ENCODE results near the gene SSR4. TPM values are rescaled to one million over a fixed set of nuclear protein-coding genes. Genes with fewer than 3 reads are reported as not detected.

Gene SSR4
- total and polyA plus RNA-seq, 2 donors: 257 to 328 TPM

DNA sequence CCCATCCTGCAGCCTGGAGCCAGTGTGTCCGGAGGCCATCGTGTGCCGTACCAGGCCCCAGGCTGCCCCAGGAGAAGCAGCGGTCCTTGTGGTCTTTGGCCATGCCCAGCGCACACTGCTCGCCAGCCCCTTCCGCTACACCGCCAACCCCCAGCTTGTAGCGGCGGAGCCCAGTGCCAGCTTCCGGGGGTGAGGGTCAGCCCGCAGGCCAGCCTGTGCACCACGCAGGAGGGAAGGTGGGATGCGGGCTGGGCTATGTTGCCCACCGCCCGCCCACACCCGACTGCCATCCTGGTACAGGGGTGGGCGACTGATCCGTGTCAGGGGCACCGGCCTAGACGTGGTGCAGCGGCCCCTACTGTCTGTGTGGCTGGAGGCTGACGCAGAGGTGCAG lies 21.3 kb upstream of the SSR4 start:
- no peaks in the 10 kb centered on the region for H3K36me3 ChIP-seq (ENCODE audit: control insufficient read depth in 2 of 2, insufficient read depth in 2 of 2, low read length in 1 of 2)
- DNase-seq (ENCODE audit: low read depth in 6 of 9, low spot score in 9 of 9): no peak
- 97% methylated on average over 23 of the region's 23 CpGs for WGBS
- H3K4me1 ChIP-seq (ENCODE audit: control insufficient read depth in 2 of 2, insufficient read depth in 2 of 2, low read length in 2 of 2): no peaks in the 10 kb centered on the region
- H3K27ac ChIP-seq (ENCODE audit: low read depth in 1 of 2, low read length in 1 of 2): no peak overlapping the region
- H3K4me3 ChIP-seq (ENCODE audit: low read length in 2 of 2): no peak overlapping the region
- H3K27me3 ChIP-seq (ENCODE audit: control insufficient read depth in 2 of 2, insufficient read depth in 1 of 2, low read length in 1 of 2): peaks cover 0 to 5% of the 10 kb centered on the region in 2 donors
- H3K9me3 ChIP-seq (ENCODE audit: control insufficient read depth in 2 of 2, insufficient read depth in 1 of 2, low read length in 1 of 2): no peaks in the 10 kb centered on the region

DNA sequence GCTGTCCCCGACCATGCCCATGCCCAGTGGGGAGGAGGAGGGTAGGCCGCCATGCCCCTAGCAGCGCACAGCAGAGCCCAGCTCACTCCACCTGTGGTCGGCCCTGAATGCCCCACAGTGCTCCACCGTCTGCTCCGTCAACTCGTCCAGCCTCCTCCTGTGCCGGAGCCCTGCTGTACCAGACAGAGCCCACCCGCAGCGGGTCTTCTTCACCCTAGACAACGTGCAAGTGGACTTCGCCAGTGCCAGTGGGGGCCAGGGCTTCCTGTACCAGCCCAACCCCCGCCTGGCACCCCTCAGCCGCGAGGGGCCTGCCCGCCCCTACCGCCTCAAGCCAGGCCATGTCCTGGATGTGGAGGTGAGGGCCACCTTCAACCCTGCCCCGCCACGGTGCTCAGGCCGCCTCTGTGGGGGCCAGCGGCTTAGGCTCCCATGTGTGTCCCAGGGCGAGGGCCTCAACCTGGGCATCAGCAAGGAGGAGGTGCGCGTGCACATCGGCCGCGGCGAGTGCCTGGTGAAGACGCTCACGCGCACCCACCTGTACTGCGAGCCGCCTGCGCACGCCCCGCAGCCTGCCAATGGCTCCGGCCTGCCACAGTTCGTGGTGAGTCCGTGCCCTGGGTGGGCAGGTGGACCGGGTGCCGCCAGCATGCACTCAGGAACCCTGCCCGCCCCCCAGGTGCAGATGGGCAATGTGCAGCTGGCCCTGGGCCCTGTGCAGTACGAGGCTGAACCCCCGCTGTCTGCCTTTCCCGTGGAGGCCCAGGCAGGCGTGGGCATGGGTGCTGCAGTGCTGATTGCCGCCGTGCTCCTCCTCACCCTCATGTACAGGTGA lies 20.5 kb upstream of the SSR4 start:
- no peak overlapping the region for H3K4me3 ChIP-seq (ENCODE audit: low read length in 2 of 2)
- peaks cover 0 to 5% of the 10 kb centered on the region in 2 donors for H3K27me3 ChIP-seq (ENCODE audit: control insufficient read depth in 2 of 2, insufficient read depth in 1 of 2, low read length in 1 of 2)
- H3K27ac ChIP-seq (ENCODE audit: low read depth in 1 of 2, low read length in 1 of 2): no peak overlapping the region
- DNase-seq (ENCODE audit: low read depth in 6 of 9, low spot score in 9 of 9): no peak
- no peaks in the 10 kb centered on the region for H3K4me1 ChIP-seq (ENCODE audit: control insufficient read depth in 2 of 2, insufficient read depth in 2 of 2, low read length in 2 of 2)
- no peaks in the 10 kb centered on the region for H3K36me3 ChIP-seq (ENCODE audit: control insufficient read depth in 2 of 2, insufficient read depth in 2 of 2, low read length in 1 of 2)
- WGBS: 94% methylated on average over 48 of the region's 48 CpGs
- H3K9me3 ChIP-seq (ENCODE audit: control insufficient read depth in 2 of 2, insufficient read depth in 1 of 2, low read length in 1 of 2): no peaks in the 10 kb centered on the region

DNA sequence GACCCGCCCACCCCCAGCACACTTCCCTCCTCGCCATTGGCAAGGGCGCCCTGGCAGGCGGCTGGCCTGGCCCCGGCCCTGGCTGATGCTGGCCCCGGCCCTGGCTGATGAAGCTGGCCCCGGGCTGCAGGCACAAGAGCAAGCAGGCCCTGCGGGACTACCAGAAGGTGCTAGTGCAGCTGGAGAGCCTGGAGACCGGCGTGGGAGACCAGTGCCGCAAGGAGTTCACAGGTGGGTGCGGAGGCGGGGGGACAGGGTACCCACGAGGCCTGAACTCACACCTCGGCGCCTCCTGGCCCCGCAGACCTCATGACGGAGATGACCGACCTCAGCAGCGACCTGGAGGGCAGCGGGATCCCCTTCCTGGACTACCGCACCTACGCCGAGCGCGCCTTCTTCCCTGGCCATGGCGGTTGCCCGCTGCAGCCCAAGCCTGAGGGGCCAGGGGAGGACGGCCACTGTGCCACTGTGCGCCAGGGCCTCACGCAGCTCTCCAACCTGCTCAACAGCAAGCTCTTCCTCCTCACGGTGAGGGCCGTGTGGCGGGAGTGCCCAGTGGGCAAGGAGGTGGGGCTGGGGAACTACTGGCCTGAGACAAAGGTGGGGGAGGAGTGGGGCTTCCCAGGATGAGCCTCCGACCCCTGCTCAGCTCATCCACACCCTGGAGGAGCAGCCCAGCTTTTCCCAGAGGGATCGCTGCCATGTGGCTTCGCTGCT lies 19.7 kb upstream of the SSR4 start:
- Histone ChIP-seq H3K4me1 (ENCODE audit: control insufficient read depth in 2 of 2, insufficient read depth in 2 of 2, low read length in 2 of 2) (no peaks in the 10 kb centered on the region), H3K9me3 (ENCODE audit: control insufficient read depth in 2 of 2, insufficient read depth in 1 of 2, low read length in 1 of 2) (no peaks in the 10 kb centered on the region), H3K27ac (ENCODE audit: low read depth in 1 of 2, low read length in 1 of 2) (no peak overlapping the region), H3K36me3 (ENCODE audit: control insufficient read depth in 2 of 2, insufficient read depth in 2 of 2, low read length in 1 of 2) (no peaks in the 10 kb centered on the region), H3K27me3 (ENCODE audit: control insufficient read depth in 2 of 2, insufficient read depth in 1 of 2, low read length in 1 of 2) (peaks cover 0 to 8% of the 10 kb centered on the region in 2 donors), H3K4me3 (ENCODE audit: low read length in 2 of 2) (no peak overlapping the region)
- WGBS: 93% methylated on average over 36 of the region's 37 CpGs
- DNase-seq (ENCODE audit: low read depth in 6 of 9, low spot score in 9 of 9): no peak

DNA sequence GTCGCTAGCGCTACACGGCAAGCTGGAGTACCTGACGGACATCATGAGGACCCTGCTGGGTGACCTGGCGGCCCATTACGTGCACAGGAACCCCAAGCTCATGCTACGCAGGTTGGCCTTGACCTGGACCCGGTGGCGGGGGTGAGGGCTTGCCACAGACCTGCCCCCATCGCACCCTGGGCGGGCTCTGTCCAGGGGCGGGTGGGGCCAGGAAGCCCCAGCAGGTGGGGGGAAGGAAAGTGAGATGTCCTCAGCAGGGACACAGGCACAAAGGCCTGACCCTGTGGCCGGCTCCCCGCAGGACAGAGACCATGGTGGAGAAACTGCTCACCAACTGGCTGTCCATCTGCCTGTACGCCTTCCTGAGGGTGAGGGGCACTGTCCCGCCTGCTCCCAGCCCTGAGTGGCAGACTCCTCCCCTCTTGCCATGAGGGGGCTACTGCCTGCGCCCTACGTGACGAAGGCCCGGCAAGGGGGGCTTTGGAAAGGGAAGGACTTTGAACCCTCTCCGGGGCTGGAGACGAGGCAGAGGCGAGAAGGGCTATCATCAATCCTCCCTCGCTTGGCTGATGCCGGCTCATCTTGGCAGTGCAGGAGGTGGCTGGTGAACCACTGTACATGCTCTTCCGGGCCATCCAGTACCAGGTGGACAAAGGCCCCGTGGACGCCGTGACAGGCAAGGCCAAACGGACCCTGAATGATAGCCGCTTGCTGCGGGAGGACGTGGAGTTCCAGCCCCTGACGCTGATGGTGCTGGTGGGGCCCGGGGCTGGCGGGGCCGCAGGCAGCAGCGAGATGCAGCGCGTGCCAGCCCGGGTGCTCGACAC lies 19.0 kb upstream of the SSR4 start:
- Histone ChIP-seq H3K36me3 (ENCODE audit: control insufficient read depth in 2 of 2, insufficient read depth in 2 of 2, low read length in 1 of 2) (no peaks in the 10 kb centered on the region), H3K9me3 (ENCODE audit: control insufficient read depth in 2 of 2, insufficient read depth in 1 of 2, low read length in 1 of 2) (no peaks in the 10 kb centered on the region), H3K27me3 (ENCODE audit: control insufficient read depth in 2 of 2, insufficient read depth in 1 of 2, low read length in 1 of 2) (peaks cover 0 to 16% of the 10 kb centered on the region in 2 donors), H3K4me3 (ENCODE audit: low read length in 2 of 2) (no peak overlapping the region), H3K27ac (ENCODE audit: low read depth in 1 of 2, low read length in 1 of 2) (no peak overlapping the region), H3K4me1 (ENCODE audit: control insufficient read depth in 2 of 2, insufficient read depth in 2 of 2, low read length in 2 of 2) (no peaks in the 10 kb centered on the region)
- WGBS: 93% methylated on average over 42 of the region's 42 CpGs
- DNase-seq (ENCODE audit: low read depth in 6 of 9, low spot score in 9 of 9): no peak

DNA sequence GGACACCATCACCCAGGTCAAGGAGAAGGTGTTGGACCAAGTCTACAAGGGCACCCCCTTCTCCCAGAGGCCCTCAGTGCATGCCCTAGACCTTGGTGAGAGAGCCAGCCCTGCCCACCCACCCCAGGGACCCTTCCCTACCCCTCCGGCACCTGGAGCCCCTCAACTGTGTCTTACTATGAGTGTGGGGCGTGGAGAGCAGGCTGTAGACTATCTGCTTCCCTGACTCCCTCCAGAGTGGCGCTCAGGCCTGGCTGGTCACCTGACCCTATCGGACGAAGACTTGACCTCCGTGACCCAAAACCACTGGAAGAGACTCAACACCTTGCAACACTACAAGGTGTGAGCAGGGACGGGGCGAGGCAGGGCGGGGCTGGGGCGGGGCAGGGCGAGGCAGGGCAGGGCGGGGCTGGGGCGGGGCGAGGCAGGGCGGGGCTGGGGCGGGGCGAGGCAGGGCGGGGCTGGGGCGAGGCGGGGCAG lies 18.3 kb upstream of the SSR4 start:
- DNase-seq (ENCODE audit: low read depth in 6 of 9, low spot score in 9 of 9): no peak
- Histone ChIP-seq H3K27ac (ENCODE audit: low read depth in 1 of 2, low read length in 1 of 2) (no peak overlapping the region), H3K36me3 (ENCODE audit: control insufficient read depth in 2 of 2, insufficient read depth in 2 of 2, low read length in 1 of 2) (no peaks in the 10 kb centered on the region), H3K4me1 (ENCODE audit: control insufficient read depth in 2 of 2, insufficient read depth in 2 of 2, low read length in 2 of 2) (no peaks in the 10 kb centered on the region), H3K4me3 (ENCODE audit: low read length in 2 of 2) (no peak overlapping the region), H3K27me3 (ENCODE audit: control insufficient read depth in 2 of 2, insufficient read depth in 1 of 2, low read length in 1 of 2) (peaks cover 0 to 22% of the 10 kb centered on the region in 2 donors), H3K9me3 (ENCODE audit: control insufficient read depth in 2 of 2, insufficient read depth in 1 of 2, low read length in 1 of 2) (no peaks in the 10 kb centered on the region)
- WGBS: 92% methylated on average over 16 of the region's 20 CpGs

DNA sequence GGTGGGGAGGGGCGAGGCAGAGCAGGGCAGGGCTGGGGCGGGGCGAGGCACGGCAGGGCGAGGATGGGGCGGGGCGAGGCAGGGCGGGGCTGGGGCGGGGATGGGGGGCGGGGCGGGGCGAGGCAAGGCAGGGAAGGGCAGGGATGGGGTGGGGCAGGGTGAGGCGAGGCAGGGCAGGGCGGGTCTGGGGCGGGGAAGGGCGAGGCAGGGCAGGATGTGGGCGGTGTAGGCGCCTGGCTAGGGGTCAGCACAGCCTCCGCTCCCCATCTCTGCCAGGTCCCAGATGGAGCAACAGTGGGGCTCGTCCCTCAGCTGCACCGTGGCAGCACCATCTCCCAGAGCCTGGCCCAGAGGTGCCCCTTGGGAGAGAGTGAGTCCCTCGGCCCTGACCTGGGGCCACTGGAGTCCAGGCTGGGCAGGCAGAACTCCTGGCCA lies 17.8 kb upstream of the SSR4 start:
- Histone ChIP-seq H3K9me3 (ENCODE audit: control insufficient read depth in 2 of 2, insufficient read depth in 1 of 2, low read length in 1 of 2) (no peaks in the 10 kb centered on the region), H3K36me3 (ENCODE audit: control insufficient read depth in 2 of 2, insufficient read depth in 2 of 2, low read length in 1 of 2) (no peaks in the 10 kb centered on the region), H3K27ac (ENCODE audit: low read depth in 1 of 2, low read length in 1 of 2) (no peak overlapping the region), H3K4me3 (ENCODE audit: low read length in 2 of 2) (no peak overlapping the region), H3K4me1 (ENCODE audit: control insufficient read depth in 2 of 2, insufficient read depth in 2 of 2, low read length in 2 of 2) (no peaks in the 10 kb centered on the region), H3K27me3 (ENCODE audit: control insufficient read depth in 2 of 2, insufficient read depth in 1 of 2, low read length in 1 of 2) (peaks cover 0 to 27% of the 10 kb centered on the region in 2 donors)
- 95% methylated on average over 9 of the region's 22 CpGs for WGBS
- no peak for DNase-seq (ENCODE audit: low read depth in 6 of 9, low spot score in 9 of 9)

DNA sequence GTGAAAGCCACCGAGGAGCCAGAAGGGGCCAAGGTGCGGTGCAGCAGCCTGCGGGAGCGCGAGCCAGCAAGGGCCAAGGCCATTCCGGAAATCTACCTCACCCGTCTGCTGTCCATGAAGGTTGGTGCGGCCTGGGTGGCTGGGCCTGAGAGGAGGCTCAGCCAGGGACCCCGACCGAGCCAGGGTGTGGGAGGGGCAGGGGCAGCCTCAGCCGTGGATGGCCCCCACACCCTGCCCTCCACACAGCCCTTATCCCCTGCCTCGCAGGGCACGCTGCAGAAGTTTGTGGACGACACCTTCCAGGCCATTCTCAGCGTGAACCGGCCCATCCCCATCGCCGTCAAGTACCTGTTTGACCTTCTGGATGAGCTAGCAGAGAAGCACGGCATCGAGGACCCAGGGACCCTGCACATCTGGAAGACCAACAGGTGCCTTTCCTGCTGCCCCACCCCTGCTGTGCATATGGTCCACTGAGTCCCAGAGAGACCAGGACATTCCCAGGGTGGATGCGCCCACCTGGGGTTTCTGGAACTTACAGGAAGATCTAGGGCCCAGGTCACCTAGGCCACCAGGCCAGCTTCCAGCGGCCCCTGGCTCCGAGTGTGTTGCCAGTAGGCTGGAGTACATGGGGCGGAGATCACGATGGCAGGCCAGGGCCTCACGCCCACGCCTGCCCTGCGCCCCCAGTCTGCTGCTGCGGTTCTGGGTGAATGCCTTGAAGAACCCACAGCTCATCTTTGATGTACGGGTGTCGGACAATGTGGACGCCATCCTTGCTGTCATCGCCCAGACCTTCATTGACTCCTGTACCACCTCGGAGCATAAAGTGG lies 17.0 kb upstream of the SSR4 start:
- peaks cover 0 to 30% of the 10 kb centered on the region in 2 donors for H3K27me3 ChIP-seq (ENCODE audit: control insufficient read depth in 2 of 2, insufficient read depth in 1 of 2, low read length in 1 of 2)
- H3K4me3 ChIP-seq (ENCODE audit: low read length in 2 of 2): no peak overlapping the region
- H3K27ac ChIP-seq (ENCODE audit: low read depth in 1 of 2, low read length in 1 of 2): no peak overlapping the region
- 94% methylated on average over 34 of the region's 34 CpGs for WGBS
- no peaks in the 10 kb centered on the region for H3K36me3 ChIP-seq (ENCODE audit: control insufficient read depth in 2 of 2, insufficient read depth in 2 of 2, low read length in 1 of 2)
- DNase-seq (ENCODE audit: low read depth in 6 of 9, low spot score in 9 of 9): no peak
- no peaks in the 10 kb centered on the region for H3K9me3 ChIP-seq (ENCODE audit: control insufficient read depth in 2 of 2, insufficient read depth in 1 of 2, low read length in 1 of 2)
- H3K4me1 ChIP-seq (ENCODE audit: control insufficient read depth in 2 of 2, insufficient read depth in 2 of 2, low read length in 2 of 2): no peaks in the 10 kb centered on the region

DNA sequence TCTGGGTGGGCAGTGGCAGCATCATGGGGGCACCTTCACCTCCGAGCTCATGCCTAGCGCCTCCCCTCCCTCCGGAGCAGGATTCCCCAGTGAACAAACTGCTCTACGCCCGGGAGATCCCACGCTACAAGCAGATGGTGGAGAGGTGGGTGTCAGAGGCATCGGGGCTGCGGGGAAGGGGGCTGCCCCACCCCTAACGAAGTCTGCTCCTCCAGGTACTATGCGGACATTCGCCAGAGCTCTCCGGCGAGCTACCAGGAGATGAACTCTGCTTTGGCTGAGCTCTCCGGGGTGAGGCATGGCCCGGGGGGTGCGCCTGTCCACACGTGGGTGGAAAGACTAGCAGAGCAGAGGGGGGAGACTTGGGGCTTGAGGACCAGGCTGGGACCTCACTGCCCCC lies 16.3 kb upstream of the SSR4 start:
- no peak overlapping the region for H3K4me3 ChIP-seq (ENCODE audit: low read length in 2 of 2)
- no peaks in the 10 kb centered on the region for H3K36me3 ChIP-seq (ENCODE audit: control insufficient read depth in 2 of 2, insufficient read depth in 2 of 2, low read length in 1 of 2)
- DNase-seq (ENCODE audit: low read depth in 6 of 9, low spot score in 9 of 9): no peak
- H3K27ac ChIP-seq (ENCODE audit: low read depth in 1 of 2, low read length in 1 of 2): no peak overlapping the region
- H3K27me3 ChIP-seq (ENCODE audit: control insufficient read depth in 2 of 2, insufficient read depth in 1 of 2, low read length in 1 of 2): peaks cover 0 to 30% of the 10 kb centered on the region in 2 donors
- no peaks in the 10 kb centered on the region for H3K9me3 ChIP-seq (ENCODE audit: control insufficient read depth in 2 of 2, insufficient read depth in 1 of 2, low read length in 1 of 2)
- H3K4me1 ChIP-seq (ENCODE audit: control insufficient read depth in 2 of 2, insufficient read depth in 2 of 2, low read length in 2 of 2): no peaks in the 10 kb centered on the region
- 80% methylated on average over 17 of the region's 17 CpGs for WGBS
